HG03066 (cell line): Measurements from ENCODE around the gene SLC26A8.

Experiments
- ATAC-seq: cut with Tn5 transposase; IDR thresholded peaks from one replicate; pipeline ENCODE4 v1.9.1; 2021; ENCODE audit warnings: low read depth; ENCODE audit not compliant: unreplicated experiment

The SLC26A8 gene

GRCh38 chr6:36023996-36024795 lies at the start of gene SLC26A8:
TSS of gene SLC26A8 (minus strand) at chr6:36024641. CDS start at chr6:36019707, 4,934 bp downstream.
- ATAC-seq, result no peak

DNA sequence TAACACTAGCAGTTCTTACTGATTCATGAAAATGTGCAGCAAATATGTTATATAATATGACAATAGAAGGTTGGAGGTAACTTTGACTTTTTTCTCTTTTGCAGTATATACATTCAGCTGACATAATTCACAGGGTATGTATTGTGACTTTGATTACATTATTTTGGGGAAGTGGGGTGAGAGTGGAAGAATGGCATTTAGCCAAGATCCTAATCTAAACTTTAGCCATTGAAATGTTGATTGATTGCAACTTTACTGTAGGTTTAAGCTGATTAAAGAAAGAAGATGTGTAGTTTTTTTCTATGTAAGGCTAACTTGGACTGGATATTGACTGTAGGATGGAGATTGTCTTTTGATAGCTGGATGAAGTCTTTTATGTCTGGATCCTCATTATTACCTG lies 49.1 kb upstream of the SLC26A8 start:
- no peak for ATAC-seq

DNA sequence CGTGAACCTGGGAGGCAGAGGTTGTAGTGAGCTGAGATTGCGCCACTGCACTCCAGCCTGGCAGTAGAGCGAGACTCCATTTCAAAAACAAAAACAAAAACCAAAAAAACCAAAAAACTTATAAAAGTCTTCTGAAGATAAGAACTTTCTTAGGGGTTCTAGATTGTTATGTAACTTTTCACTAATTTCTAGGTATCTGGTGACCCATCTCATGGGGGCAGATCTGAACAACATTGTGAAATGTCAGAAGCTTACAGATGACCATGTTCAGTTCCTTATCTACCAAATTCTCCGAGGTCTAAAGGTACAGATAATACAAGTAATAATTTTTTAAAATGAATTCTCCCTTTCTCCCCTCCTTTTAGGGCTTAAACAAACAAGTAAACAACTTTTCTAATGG lies 48.2 kb upstream of the SLC26A8 start:
- ATAC-seq, result no peak

DNA sequence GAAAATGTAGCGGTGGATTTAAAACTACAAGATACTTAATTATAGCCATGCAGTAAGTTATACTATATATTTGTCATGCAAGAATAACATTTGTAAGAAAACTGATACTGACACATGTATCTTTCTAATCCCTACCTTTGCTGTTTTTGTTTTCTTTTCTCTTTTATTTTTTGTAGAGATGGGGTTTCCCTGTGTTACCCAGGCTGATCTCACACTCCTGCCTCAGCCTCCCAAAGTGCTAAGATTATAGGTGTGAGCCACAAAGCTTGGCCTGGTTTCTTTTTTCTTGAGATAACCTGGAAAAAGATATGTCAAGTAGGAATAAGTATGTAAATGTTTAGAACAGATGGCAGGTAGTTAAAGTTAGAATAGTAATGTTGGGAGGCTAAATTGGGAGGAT lies 47.3 kb upstream of the SLC26A8 start:
- no peak for ATAC-seq

DNA sequence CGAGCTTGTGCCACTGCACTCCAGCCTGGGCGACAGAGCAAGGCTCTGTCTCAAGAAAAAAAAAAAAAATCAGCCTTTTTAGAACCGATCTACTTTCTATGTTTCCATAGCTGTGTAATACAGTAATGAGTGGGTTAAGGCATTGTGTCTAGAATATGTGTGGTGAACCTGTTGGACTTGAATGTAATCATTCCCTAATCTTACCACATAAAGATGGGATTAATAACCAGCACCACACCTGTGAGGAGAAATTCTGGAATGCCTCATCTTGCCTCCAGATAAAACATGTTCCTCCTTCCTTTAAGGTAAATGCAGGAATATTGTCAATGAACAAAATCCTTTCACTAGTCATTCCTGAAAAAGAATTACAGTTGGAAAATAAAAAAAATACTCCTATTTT lies 46.8 kb upstream of the SLC26A8 start:
- ATAC-seq, result no peak

DNA sequence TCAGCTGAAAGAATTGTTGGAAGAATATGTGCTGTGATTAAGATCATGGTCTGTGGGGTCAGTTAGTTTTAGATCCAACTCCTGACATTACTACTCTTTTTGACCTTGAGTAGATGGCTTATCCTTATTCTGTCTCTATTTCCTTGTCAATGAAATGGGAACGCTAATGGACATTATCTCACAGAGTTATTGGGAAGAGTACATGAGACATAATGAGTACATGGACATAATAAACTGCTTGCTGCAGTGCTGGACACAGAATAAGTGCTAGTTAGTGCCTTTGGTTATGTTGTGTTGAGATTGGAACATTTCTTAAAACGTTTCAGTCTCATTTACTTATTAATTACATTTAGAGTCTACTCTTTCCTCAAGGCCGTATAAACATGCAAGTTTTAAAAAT lies 45.8 kb upstream of the SLC26A8 start:
- ATAC-seq, result no peak

DNA sequence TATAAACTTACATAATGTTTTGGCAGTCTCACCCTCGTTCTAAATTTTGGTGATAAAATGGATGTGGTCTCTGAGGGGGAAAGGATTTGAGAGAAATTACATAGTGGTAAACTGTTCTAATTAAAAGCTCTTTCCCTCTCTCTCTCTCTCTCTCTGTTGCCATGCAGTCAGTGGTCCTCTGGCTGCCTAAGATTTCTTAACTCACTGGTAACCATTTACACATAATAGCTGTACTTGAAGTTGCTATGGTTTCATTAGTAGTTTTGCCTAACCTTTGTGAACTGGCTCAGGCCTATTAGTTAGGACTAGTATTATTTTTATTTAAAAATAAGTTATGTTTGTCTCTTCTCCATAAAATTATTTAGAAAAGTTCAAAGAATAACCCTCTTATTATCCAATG lies 45.1 kb upstream of the SLC26A8 start:
- no peak for ATAC-seq

DNA sequence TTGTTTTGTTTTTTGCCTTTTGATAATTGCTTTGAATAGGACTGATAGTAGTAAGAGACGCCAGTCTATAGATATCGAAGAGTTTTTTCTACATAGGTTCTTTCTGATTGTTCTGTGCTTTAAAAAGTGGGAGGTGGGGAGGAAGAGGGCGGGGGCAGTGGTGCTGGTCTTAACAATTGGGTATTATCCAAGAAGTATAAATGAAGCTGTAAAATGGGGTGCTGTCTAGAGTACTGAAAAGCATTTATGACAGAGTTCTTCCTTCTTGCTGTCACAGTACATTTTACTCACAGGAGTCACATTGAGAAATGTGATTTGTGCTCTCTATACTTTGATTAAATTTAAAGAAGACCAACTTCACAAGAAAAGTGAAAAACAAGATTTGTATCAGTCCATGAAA lies 44.1 kb upstream of the SLC26A8 start:
- no peak for ATAC-seq

GRCh38 chr6:36068012-36068392 lies 43.6 kb upstream of the SLC26A8 start:
- ATAC-seq, result no peak

- ATAC-seq, result no peak
Measured at GRCh38 chr6:36067374-36068011, 43.1 kb upstream of the SLC26A8 start.

GRCh38 chr6:36066817-36067216 lies 42.4 kb upstream of the SLC26A8 start:
- no peak for ATAC-seq

DNA sequence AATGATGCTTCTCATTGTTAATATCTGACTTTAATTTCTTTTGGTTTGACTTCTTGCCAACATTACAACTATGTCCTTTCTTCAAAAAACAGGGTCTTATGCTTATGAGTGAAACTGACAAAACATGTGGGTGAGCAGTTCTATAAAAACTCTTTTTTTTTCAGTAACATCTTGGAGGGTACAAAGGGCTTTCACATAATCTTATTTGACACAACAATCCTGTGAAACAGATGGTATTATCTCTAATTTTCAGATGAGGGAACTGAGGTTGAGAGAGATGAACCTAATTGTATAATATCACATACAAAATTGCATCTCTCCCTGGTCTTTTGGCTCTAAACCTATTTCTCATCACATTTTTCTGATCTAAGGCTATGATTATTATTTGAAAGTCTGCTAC lies 41.5 kb upstream of the SLC26A8 start:
- ATAC-seq, result no peak

- no peak for ATAC-seq
Measured at GRCh38 chr6:36064770-36065396, 40.4 kb upstream of the SLC26A8 start.

DNA sequence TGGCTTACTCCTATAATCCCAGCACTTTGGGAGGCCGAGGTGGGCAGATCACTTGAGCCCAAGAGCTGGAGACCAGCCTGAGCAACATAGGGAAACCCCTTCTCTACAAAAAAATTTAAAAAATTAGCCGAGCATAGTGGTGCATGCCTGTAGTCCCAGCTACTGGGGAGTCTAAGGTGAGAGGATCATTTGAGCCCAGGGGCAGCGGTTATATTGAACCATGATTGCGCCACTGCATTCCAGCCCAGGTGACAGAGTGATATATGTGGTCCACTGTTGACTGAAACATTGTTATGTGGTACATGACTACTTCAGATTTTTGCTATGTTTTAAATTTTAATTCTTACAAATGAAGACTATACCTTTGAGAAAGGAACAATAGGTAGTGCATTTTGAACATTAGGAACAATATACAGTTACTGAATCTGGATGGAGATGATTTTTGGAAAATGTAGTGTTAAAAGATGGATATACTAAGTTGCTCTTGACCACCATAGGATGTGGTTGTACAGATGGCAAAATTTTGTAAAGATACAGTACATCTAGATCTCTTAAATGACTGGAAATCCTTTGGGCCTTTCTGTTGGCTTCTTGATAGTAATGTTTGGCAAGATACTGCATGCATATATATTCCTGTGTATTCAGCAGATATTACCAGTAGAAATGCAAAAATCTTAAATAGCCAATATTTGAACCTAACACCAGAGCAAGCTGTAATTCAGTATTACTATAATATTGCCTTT lies 39.0 kb upstream of the SLC26A8 start:
- no peak for ATAC-seq

DNA sequence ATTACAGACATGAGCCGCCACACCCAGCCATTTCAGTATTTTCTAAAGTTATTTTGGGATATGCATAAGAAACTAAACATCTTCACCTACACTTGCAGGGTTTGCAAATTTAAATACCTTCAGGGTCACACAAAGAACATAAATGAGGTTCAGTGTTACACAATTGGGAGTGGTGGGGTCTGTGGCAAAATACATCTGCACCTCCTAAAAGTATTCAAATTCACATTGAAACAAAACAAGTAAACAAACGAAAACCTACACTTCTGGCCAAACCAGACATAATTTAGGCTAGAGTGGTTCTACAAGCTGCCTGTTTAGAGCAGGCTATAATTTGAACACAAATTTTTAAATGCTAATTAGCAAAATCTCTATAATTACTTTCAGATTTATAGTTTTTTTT lies 37.8 kb upstream of the SLC26A8 start:
- ATAC-seq, result no peak

DNA sequence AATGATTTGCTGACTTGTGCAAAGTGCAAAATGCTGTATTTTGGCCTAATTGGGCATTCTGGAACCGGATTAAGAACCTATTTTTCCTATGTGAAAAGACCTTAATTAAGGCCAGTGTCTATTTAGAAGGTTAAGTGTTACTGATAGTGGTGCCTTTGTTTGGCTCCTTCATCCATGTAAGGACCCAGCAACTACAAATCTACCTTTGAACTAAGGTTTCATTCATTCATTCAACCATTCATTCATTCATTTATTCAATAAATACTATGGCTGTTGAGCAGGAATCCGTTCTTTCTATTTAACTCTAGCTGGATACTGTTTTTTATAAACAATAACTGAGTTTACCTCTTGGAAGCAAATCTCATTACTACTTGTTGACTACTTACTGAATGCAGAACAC lies 36.8 kb upstream of the SLC26A8 start:
- no peak for ATAC-seq

DNA sequence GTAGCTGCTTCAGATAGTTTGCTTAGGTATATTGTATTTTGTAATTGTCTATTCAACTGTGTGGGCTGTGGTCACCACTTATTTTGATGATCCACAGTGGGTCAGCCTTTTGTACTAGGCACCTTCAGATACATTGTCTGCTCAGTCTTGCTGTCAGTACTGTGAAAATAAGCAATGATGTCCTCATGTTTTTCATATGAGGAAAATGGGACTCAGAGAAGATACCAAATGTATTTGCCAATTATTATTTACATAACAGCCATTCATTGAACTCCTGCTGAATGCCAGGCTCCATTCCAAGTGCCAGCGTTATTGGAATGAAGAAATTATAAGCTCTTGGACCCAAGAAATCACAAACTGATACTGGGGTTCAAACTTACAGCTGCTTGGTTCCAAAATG lies 31.7 kb upstream of the SLC26A8 start:
- ATAC-seq, result no peak

GRCh38 chr6:36054956-36055355 lies 30.5 kb upstream of the SLC26A8 start:
- ATAC-seq, result no peak

DNA sequence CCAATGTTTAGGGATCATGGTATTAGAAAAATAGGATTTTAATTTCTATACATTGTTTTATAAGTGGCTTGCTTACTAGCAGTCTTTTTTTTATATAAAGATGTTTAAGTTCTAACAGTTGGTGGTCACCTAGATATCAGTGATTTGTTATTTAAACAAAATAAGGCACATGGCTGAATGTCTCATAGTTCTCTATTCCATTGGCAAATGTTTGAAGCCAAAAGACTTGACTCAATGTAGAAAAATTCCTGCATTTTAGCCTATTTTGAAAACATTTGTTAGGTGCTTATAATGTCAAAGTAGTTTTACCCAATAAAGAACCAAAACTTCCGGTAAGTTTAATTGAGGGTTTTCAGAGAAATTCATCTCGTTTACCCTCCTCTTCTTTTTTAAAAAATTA lies 30.0 kb upstream of the SLC26A8 start:
- no peak for ATAC-seq

DNA sequence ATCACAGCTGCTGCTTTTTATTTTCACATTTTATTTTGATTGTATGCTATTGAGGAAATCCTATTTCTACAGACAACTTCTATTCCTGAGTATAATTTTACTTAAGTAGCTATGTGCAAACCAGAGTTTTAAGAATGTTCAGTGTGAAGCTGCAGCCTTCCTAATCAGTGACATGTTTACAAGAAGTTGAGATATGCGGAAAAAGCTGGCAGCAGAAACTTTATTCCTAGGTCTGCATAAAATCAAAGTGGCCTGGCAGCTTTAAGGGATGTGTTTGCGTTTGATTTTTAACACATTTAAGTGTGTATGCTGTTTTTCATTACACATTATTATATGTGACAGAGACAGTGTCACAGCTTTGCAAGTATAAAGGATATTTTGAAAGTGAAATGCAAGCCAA lies 29.4 kb upstream of the SLC26A8 start:
- ATAC-seq, result no peak

DNA sequence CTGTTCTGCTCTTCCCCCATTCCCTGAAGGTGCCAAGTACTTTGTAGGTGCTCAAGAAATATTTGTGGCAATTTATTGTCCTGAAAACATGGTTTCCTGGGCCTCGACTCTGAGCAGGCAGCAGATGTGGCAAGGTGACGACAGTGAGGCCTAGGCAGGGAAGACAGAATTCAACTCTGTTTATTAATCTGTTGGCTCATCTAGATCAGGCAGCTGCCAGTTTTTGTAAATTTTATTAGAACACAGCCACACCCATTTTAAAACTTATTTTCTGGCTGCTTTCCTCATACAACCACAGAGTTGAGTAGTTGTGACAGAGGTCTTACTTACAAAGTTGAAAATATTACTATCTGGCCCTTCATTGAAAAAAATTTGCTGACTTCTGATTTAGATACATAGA lies 27.7 kb upstream of the SLC26A8 start:
- ATAC-seq, result no peak
